ENCODE results near the gene NPY4R.
"Not testable (repeated sequence)": the region's sequence is repeated elsewhere in the genome, so short reads cannot be mapped to it uniquely, and the experiment has no call there.

The NPY4R gene

DNA sequence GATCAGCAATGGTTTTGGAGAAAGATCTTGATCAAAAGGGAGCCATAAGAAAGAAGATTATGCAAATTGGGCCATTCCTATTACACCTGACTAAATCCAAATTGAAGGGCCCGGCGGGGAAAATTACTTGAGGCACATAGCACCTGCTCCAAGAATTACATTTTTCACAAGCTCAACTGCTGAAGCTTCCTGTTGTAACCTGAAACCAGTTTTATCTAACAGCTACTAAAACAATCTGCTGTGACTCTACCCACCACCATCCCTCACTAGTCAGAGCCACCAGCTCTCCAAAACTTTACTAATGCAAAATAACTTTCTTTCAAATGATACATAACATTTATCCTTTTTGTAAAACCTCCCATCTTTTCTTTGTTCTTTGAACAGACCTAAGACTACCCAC, 20.7 kb upstream of the NPY4R start:
- not testable (repeated sequence) for H3F3A ChIP-seq (ENCODE audit: insufficient read depth); H3K36me3 ChIP-seq (ENCODE audit: low read length); H2AFZ ChIP-seq (ENCODE audit: low read depth, low read length, severe bottlenecking); H3K79me2 ChIP-seq (ENCODE audit: insufficient read depth, low read length); H4K20me1 ChIP-seq (ENCODE audit: low read depth, low read length); H3K27ac ChIP-seq (ENCODE audit: low read depth, low read length); H3K4me3 ChIP-seq (ENCODE audit: insufficient read depth, low read length, poor library complexity, severe bottlenecking); H3K4me2 ChIP-seq (ENCODE audit: low read depth, low read length, poor library complexity, severe bottlenecking); H3K9me2 ChIP-seq (replicated peaks; ENCODE audit: insufficient read depth, low read length); H3K9me3 ChIP-seq (ENCODE audit: insufficient read depth, low read length); H3K27me3 ChIP-seq (ENCODE audit: low read length); H3K9ac ChIP-seq (ENCODE audit: low read length)

DNA sequence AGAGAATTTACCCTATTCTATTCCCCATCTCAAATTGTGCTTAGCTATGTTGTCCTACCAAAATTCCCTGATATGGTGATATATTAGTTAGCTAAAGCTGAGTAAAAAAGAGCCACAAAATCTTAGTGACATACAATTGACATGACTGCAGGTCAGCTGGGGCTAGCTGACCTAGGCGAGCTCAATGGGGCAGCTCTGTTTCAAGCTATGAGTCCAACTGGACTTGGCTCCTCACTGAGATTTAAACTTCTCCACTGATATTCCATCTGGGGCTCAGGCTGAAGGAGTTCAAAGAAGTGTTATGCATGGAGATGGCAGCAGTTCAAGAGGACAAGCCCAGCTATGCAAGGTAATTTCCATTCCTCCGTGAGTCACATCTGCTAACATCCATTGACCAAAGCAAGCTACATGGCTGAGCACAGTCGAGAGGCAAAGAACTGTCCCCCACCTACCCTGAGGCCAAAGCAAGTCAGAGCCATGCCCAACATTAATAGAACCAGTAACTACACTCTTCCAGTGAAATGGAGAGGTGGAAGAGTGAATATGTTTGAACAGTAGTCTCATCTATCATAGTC, 9.1 kb upstream of the NPY4R start:
- not testable (repeated sequence) for H3F3A ChIP-seq (ENCODE audit: insufficient read depth); H3K36me3 ChIP-seq (ENCODE audit: low read length); H3K9me3 ChIP-seq (ENCODE audit: insufficient read depth, low read length); H3K79me2 ChIP-seq (ENCODE audit: insufficient read depth, low read length); H3K4me3 ChIP-seq (ENCODE audit: insufficient read depth, low read length, poor library complexity, severe bottlenecking); H4K20me1 ChIP-seq (ENCODE audit: low read depth, low read length); H3K27ac ChIP-seq (ENCODE audit: low read depth, low read length); H3K9me2 ChIP-seq (replicated peaks; ENCODE audit: insufficient read depth, low read length); H3K27me3 ChIP-seq (ENCODE audit: low read length); H3K4me2 ChIP-seq (ENCODE audit: low read depth, low read length, poor library complexity, severe bottlenecking); H2AFZ ChIP-seq (ENCODE audit: low read depth, low read length, severe bottlenecking); H3K9ac ChIP-seq (ENCODE audit: low read length)

DNA sequence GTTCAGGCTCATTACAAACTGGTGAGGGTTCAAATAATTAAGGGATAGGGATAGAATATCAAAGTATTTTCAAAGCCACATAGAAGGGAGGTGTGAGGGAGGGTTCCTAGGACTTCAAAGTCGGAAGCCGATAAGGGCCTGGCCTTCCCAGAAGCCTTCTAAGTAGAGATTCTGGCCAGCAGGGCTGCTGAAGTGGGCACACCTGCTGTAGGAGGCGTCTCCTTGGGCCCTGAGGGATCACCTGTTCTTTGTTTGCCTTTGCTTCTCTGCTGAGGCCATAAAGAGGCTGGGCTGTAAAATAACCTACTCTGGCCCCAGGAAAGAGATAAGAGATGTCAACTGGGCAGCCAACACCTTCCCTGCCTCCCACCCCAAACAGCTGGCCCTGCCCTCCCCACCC, 8.0 kb upstream of the NPY4R start:
- H3K79me2 ChIP-seq (ENCODE audit: insufficient read depth, low read length); H3K27ac ChIP-seq (ENCODE audit: low read depth, low read length); H3K4me2 ChIP-seq (ENCODE audit: low read depth, low read length, poor library complexity, severe bottlenecking); H3F3A ChIP-seq (ENCODE audit: insufficient read depth); H3K36me3 ChIP-seq (ENCODE audit: low read length); H2AFZ ChIP-seq (ENCODE audit: low read depth, low read length, severe bottlenecking); H3K27me3 ChIP-seq (ENCODE audit: low read length); H3K9me2 ChIP-seq (replicated peaks; ENCODE audit: insufficient read depth, low read length); H3K4me3 ChIP-seq (ENCODE audit: insufficient read depth, low read length, poor library complexity, severe bottlenecking); H3K9me3 ChIP-seq (ENCODE audit: insufficient read depth, low read length); H4K20me1 ChIP-seq (ENCODE audit: low read depth, low read length); H3K9ac ChIP-seq (ENCODE audit: low read length): not testable (repeated sequence)

DNA sequence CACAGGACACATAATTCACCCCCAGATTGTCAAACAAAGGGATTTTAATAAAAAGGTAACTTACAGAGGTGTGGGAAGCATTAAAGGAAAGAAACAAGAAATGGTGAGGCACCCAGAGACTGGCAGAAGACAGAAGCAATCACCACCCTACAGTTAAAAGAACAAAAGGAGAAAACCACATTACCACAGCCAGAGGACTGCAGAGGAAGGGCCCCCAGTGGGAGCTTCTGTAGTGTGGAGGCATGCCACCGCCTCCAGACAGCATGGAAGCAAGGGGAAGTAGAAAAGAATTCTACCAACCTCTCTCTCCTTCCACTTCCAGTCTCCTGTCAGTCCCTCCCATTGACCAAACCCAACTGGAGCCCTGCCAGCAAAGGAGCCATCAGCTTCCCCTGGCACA, 4.4 kb upstream of the NPY4R start:
- not testable (repeated sequence) for H3K4me2 ChIP-seq (ENCODE audit: low read depth, low read length, poor library complexity, severe bottlenecking); H2AFZ ChIP-seq (ENCODE audit: low read depth, low read length, severe bottlenecking); H3K27me3 ChIP-seq (ENCODE audit: low read length); H3K27ac ChIP-seq (ENCODE audit: low read depth, low read length); H3F3A ChIP-seq (ENCODE audit: insufficient read depth); H3K9ac ChIP-seq (ENCODE audit: low read length); H4K20me1 ChIP-seq (ENCODE audit: low read depth, low read length); H3K9me2 ChIP-seq (replicated peaks; ENCODE audit: insufficient read depth, low read length); H3K9me3 ChIP-seq (ENCODE audit: insufficient read depth, low read length); H3K4me3 ChIP-seq (ENCODE audit: insufficient read depth, low read length, poor library complexity, severe bottlenecking); H3K36me3 ChIP-seq (ENCODE audit: low read length); H3K79me2 ChIP-seq (ENCODE audit: insufficient read depth, low read length)

DNA sequence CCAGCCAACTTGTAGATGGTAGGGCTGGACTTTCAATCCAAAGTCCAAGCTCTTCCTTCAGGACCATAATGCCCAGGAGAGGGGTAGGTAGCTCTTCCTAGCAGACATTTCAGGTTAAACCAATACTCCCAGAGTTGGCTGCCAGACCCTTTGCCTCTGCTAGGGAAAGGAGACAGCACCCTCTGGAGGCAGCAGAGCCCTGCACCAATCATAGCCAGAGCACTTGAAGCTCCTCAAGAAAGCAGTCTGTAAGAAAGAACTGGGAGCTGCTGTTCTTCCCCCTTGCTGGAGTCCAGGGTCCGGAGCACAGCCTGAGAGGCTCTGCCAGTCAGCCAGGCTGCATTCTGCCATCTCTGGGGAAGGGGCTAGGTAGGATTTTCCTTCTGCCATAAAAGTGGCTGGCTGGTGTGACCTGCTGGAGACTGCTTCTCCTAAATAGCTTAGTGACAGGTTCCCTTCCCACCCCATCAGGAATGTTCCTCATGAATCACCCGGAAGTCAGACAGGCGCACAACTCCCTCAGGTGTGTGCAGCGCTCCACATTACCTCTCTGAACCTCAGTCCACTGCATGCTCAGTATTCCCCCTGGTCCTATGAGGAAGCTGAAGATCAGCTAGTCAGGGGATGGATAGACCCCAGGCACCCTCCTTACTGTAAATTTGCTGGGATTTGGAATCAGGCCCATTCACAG, 2.5 kb upstream of the NPY4R start:
- H3K4me2 ChIP-seq (ENCODE audit: low read depth, low read length, poor library complexity, severe bottlenecking); H3K79me2 ChIP-seq (ENCODE audit: insufficient read depth, low read length); H3K27ac ChIP-seq (ENCODE audit: low read depth, low read length); H3K9me2 ChIP-seq (replicated peaks; ENCODE audit: insufficient read depth, low read length); H3K4me3 ChIP-seq (ENCODE audit: insufficient read depth, low read length, poor library complexity, severe bottlenecking); H2AFZ ChIP-seq (ENCODE audit: low read depth, low read length, severe bottlenecking); H3K9me3 ChIP-seq (ENCODE audit: insufficient read depth, low read length); H3F3A ChIP-seq (ENCODE audit: insufficient read depth); H4K20me1 ChIP-seq (ENCODE audit: low read depth, low read length); H3K36me3 ChIP-seq (ENCODE audit: low read length); H3K27me3 ChIP-seq (ENCODE audit: low read length); H3K9ac ChIP-seq (ENCODE audit: low read length): not testable (repeated sequence)

DNA sequence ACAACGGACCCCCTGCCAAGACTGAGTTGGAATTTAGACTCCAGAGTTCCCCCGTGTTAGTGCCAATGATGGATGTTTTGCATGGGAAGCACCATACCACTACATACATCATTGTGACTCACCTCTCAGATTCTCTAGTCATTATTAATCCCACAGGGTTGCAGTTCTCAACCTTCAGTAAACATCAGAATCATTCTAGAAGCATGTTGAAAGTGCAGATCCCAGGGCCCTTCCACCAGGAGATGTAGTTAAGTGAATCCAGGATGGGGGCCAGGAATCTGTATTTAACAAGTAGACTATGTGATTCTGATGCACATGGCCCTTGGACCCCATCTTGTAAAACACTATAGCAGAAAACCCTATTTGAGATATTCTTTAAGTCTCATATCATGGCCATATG, 2.1 kb downstream of the NPY4R start:
- H3K9me3 ChIP-seq (ENCODE audit: insufficient read depth, low read length); H3K9ac ChIP-seq (ENCODE audit: low read length); H4K20me1 ChIP-seq (ENCODE audit: low read depth, low read length); H3K9me2 ChIP-seq (replicated peaks; ENCODE audit: insufficient read depth, low read length); H3K4me2 ChIP-seq (ENCODE audit: low read depth, low read length, poor library complexity, severe bottlenecking); H3K4me3 ChIP-seq (ENCODE audit: insufficient read depth, low read length, poor library complexity, severe bottlenecking); H3F3A ChIP-seq (ENCODE audit: insufficient read depth); H3K36me3 ChIP-seq (ENCODE audit: low read length); H3K27ac ChIP-seq (ENCODE audit: low read depth, low read length); H3K79me2 ChIP-seq (ENCODE audit: insufficient read depth, low read length); H2AFZ ChIP-seq (ENCODE audit: low read depth, low read length, severe bottlenecking); H3K27me3 ChIP-seq (ENCODE audit: low read length): not testable (repeated sequence)

DNA sequence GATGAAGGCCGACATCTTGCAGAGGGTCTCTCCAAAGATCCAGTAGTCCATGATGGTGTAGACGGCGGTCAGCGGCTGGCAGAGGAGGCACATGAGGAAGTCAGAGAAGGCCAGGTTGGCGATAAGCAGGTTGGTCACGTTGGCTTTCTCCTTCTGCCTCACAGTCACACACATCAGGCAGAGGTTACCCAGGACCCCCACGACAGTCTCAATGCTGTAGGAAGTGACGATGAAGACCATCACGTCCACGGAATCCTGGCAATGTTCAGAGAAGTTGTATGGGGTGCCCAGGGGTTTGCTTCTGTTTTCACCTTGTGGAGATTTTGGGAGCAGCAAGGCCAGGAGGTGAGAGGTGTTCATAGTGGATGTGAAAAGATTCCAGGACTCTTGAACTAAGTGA, 3.5 kb downstream of the NPY4R start:
- H3K4me3 ChIP-seq (ENCODE audit: insufficient read depth, low read length, poor library complexity, severe bottlenecking); H3K27ac ChIP-seq (ENCODE audit: low read depth, low read length); H3K4me2 ChIP-seq (ENCODE audit: low read depth, low read length, poor library complexity, severe bottlenecking); H3K27me3 ChIP-seq (ENCODE audit: low read length); H3K9ac ChIP-seq (ENCODE audit: low read length); H3K79me2 ChIP-seq (ENCODE audit: insufficient read depth, low read length); H3K9me2 ChIP-seq (replicated peaks; ENCODE audit: insufficient read depth, low read length); H2AFZ ChIP-seq (ENCODE audit: low read depth, low read length, severe bottlenecking); H3K36me3 ChIP-seq (ENCODE audit: low read length); H3F3A ChIP-seq (ENCODE audit: insufficient read depth); H3K9me3 ChIP-seq (ENCODE audit: insufficient read depth, low read length); H4K20me1 ChIP-seq (ENCODE audit: low read depth, low read length): not testable (repeated sequence)

DNA sequence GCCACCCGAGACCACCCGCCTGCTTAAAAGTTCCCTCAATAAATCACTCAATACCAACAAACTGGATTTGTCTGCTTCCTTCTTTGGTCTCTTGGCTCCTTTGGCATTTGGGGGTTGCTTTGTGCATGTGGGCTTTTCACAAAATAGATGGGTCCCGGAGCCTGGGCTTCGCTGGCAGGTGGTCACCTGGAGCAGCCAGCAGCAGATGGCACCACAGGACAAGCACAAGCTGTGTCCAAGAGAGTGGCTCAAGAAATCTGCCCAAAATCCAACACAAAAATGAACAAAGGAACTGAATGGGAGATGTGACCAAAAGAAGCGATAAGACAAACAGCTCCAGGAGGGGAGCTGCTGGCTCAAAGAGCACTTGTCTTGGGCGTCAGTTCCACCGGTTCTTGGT, 6.2 kb downstream of the NPY4R start:
- not testable (repeated sequence) for H3K9me3 ChIP-seq (ENCODE audit: insufficient read depth, low read length); H3K27ac ChIP-seq (ENCODE audit: low read depth, low read length); H3K9me2 ChIP-seq (replicated peaks; ENCODE audit: insufficient read depth, low read length); H3K9ac ChIP-seq (ENCODE audit: low read length); H3F3A ChIP-seq (ENCODE audit: insufficient read depth); H3K4me3 ChIP-seq (ENCODE audit: insufficient read depth, low read length, poor library complexity, severe bottlenecking); H2AFZ ChIP-seq (ENCODE audit: low read depth, low read length, severe bottlenecking); H4K20me1 ChIP-seq (ENCODE audit: low read depth, low read length); H3K79me2 ChIP-seq (ENCODE audit: insufficient read depth, low read length); H3K27me3 ChIP-seq (ENCODE audit: low read length); H3K36me3 ChIP-seq (ENCODE audit: low read length); H3K4me2 ChIP-seq (ENCODE audit: low read depth, low read length, poor library complexity, severe bottlenecking)
